H1 (cell line): ENCODE measurements around the gene MAS1. TPM values are rescaled to one million over a fixed set of nuclear protein-coding genes. Genes with fewer than 3 reads are reported as not detected.

Source experiments
- EGR1 ChIP-seq: IDR thresholded peaks from 2 replicates; pipeline ENCODE4 v1.6.1; 2011; ENCODE audit warnings: low read depth, low read length, borderline replicate concordance
- KDM1A ChIP-seq: fragments of 200-600, 300-600 bp; sonication (generic); IDR thresholded peaks from 2 replicates; pipeline ENCODE4 v1.7.1; 2016; ENCODE audit warnings: mild to moderate bottlenecking, low read length, borderline replicate concordance
- polyA plus RNA-seq, 7 experiments: library from polyadenylated mRNA; depleted of rRNA in 3 of 7; stranded (reverse) in 5 of 7; unstranded in 2 of 7; fragments of >200 nt in 5 of 7; fragments of 200-250 nt in 2 of 7; gene quantifications; 1 replicate in 5 of 7; 2 replicates in 1 of 7; 4 replicates in 1 of 7; pipeline versions ENCODE4 v1.2.1 to v1.2.3, GENCODE V29; 2011 to 2013; ENCODE audit warnings: missing spikeins in 2 of 7, mixed read lengths in 2 of 7
- total RNA-seq: library from RNA; stranded (reverse); fragmentation: NEBNext Ultra II Directional; extraction: Animal tissue kit (Norgen Biotek cat#: 25700); gene quantifications from 2 replicates; pipeline ENCODE4 v1.2.1, GENCODE V29; 2021

MAS1 gene
- total and polyA plus RNA-seq, 2 of the 8 experiments (the other 6 are each of a cell fraction or from before 2014, with no cell fraction given): 0.02 TPM; not detected in 1

DNA sequence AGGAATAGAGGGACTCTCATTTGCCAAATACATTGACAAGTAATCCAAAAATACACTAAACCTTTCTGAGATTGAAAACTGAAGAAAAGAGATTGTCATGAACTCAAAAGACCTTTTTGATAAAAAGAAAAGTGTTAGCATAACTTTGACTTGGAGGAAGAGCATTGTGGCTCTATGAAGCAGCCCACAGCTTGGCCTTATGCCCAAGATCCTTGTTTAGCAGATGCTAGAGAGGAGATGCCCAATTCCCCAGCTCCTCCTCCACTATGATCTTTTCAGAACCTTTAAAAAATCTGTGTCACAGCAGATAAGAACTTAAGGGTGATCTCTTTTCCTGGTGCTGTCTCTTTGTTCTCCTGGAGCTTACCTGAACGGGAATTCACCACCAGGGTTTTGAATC is 42.3 kb downstream of the MAS1 start (continued):
- TF ChIP-seq KDM1A: no peak
- TF ChIP-seq EGR1: no peak
